HCT116 (cell line): ENCODE results near the gene DOCK9. TPM values are rescaled to one million over a fixed set of nuclear protein-coding genes. Genes with fewer than 3 reads are reported as not detected.

ENCODE experiments used
- ATAC-seq: fragments of 200-7000 bp; cut with Tn5 transposase; 2 replicates; pipeline ENCODE4 v1.9.1; 2020; ENCODE audit warnings: mild to moderate bottlenecking, moderate library complexity
- BruUV-seq: library from RNA; stranded (reverse); fragments of 400-500 nt; replicated peaks from 2 replicates; lab custom pipeline; 2021; lab: Mats Ljungman, UMichigan
- CTCF ChIA-PET: fragments of 300-600 bp; sonication (Branson Sonifier 250); formaldehyde crosslinking; loops from one replicate; lab custom pipeline; 2021; ENCODE audit warnings: antibody characterized with exemption; lab: Charles Lee
- POLR2A ChIA-PET: fragments of 300-600, 350-600 bp; sonication (Branson Sonifier 250); formaldehyde crosslinking; loops from one replicate; lab custom pipeline; 2021; ENCODE audit warnings: antibody characterized with exemption; lab: Charles Lee
- RAD21 ChIA-PET, 2 experiments: fragments of 300-600 bp; sonication (Branson Sonifier 250); formaldehyde crosslinking; loops; one replicate each; lab custom pipeline; 2023; ENCODE audit warnings: low total read pairs in 2 of 2; ENCODE audit not compliant: uncharacterized antibody in 2 of 2, unreplicated experiment in 2 of 2, low non-redundant PET in 1 of 2; lab: Charles Lee
- DNase-seq: peaks from one replicate; pipeline ENCODE4 v3.0.0-alpha.2; 2010; ENCODE audit warnings: low read depth, low spot score
- H2AFZ ChIP-seq: fragments of 200-600 bp; shearing (Covaris generic), sonication (generic); 2 replicates; pipeline ENCODE4 v1.6.1; 2017; ENCODE audit warnings: low read depth, mixed run types, mixed read lengths, antibody characterized with exemption, low read length; ENCODE audit not compliant: poor library complexity, severe bottlenecking
- H3K27ac ChIP-seq: 2 replicates; pipeline ENCODE4 v1.5.1; 2012; ENCODE audit warnings: low read depth, low read length
- H3K27me3 ChIP-seq: fragments of 200-600 bp; sonication (generic); 2 replicates; pipeline ENCODE4 v1.6.1; 2016; ENCODE audit warnings: mixed run types, low read length, mixed read lengths; ENCODE audit not compliant: insufficient read depth
- H3K36me3 ChIP-seq, 2 experiments: fragments of 200-500 bp in 1 of 2; fragments of 200-600 bp in 1 of 2; sonication (Bioruptor generic) in 1 of 2; sonication (generic) in 1 of 2; 2 replicates each; pipeline versions ENCODE4 v1.5.1 to v1.6.1; 2014 to 2016; ENCODE audit warnings: low read length in 2 of 2, inconsistent platforms in 1 of 2, mixed read lengths in 1 of 2, mixed run types in 1 of 2; ENCODE audit not compliant: insufficient read depth in 2 of 2, control insufficient read depth in 1 of 2
- H3K4me1 ChIP-seq, 2 experiments: fragments of 200-600 bp in 1 of 2; sonication (generic) in 1 of 2; 2 replicates each; pipeline versions ENCODE4 v1.5.1 to v1.6.1; 2012 to 2017; ENCODE audit warnings: low read length in 2 of 2, inconsistent platforms in 1 of 2, mild to moderate bottlenecking in 1 of 2, mixed read lengths in 1 of 2, mixed run types in 1 of 2, moderate library complexity in 1 of 2; ENCODE audit not compliant: insufficient read depth in 2 of 2, control insufficient read depth in 1 of 2
- H3K4me2 ChIP-seq: fragments of 200-600 bp; sonication (generic); 2 replicates; pipeline ENCODE4 v1.6.1; 2017; ENCODE audit warnings: mixed run types, low read length, mixed read lengths
- H3K4me3 ChIP-seq, 2 experiments: fragments of 200-600 bp in 1 of 2; sonication (generic) in 1 of 2; replicated peaks in 1 of 2; 2 replicates each; pipeline ENCODE4 v1.5.1; 2011 to 2016; ENCODE audit warnings: low read length in 2 of 2, control low read depth in 1 of 2, low read depth in 1 of 2, mild to moderate bottlenecking in 1 of 2, mixed read lengths in 1 of 2, mixed run types in 1 of 2
- H3K79me2 ChIP-seq: fragments of 200-600 bp; sonication (generic); 2 replicates; pipeline ENCODE4 v1.6.1; 2017; ENCODE audit warnings: mild to moderate bottlenecking, mixed run types, low read length, moderate library complexity, mixed read lengths; ENCODE audit not compliant: insufficient read depth
- H3K9ac ChIP-seq: fragments of 200-600 bp; sonication (generic); 2 replicates; pipeline ENCODE4 v1.6.1; 2016; ENCODE audit warnings: low read length, mixed read lengths
- H3K9me2 ChIP-seq: fragments of 200-600 bp; sonication (generic), shearing (Covaris generic); 2 replicates; pipeline ENCODE4 v1.6.1; 2017; ENCODE audit warnings: mixed run types, mild to moderate bottlenecking, moderate library complexity; ENCODE audit not compliant: insufficient read depth
- H3K9me3 ChIP-seq, 2 experiments: fragments of 200-500 bp in 1 of 2; fragments of 200-600 bp in 1 of 2; sonication (Bioruptor generic) in 1 of 2; sonication (generic) in 1 of 2; 2 replicates each; pipeline ENCODE4 v1.6.1; 2014 to 2017; ENCODE audit warnings: low read length in 2 of 2, mixed read lengths in 2 of 2, inconsistent platforms in 1 of 2, low read depth in 1 of 2, mild to moderate bottlenecking in 1 of 2, mixed run types in 1 of 2, moderate library complexity in 1 of 2; ENCODE audit not compliant: control insufficient read depth in 1 of 2, insufficient read depth in 1 of 2
- H4K20me1 ChIP-seq: fragments of 200-600 bp; sonication (generic), shearing (Covaris generic); 2 replicates; pipeline ENCODE4 v1.6.1; 2017; ENCODE audit warnings: mixed run types, mild to moderate bottlenecking, moderate library complexity; ENCODE audit not compliant: insufficient read depth
- ATF3 ChIP-seq: IDR thresholded peaks from 2 replicates; pipeline ENCODE4 v1.6.1; 2012
- CBX3 ChIP-seq: IDR thresholded peaks from 2 replicates; pipeline ENCODE4 v1.6.1; 2012; ENCODE audit warnings: low read depth
- CTCF ChIP-seq, 3 experiments: fragments of 200-600 bp in 1 of 3; sonication (generic) in 1 of 3; IDR thresholded peaks in 2 of 3; conservative IDR thresholded peaks in 1 of 3; 2 replicates each; pipeline ENCODE4 v1.5.1; 2012 to 2017; ENCODE audit warnings: low read depth in 2 of 3, low read length in 2 of 3, antibody characterized with exemption in 1 of 3, borderline replicate concordance in 1 of 3, control low read depth in 1 of 3, mild to moderate bottlenecking in 1 of 3, mixed read lengths in 1 of 3, mixed run types in 1 of 3, moderate library complexity in 1 of 3; ENCODE audit not compliant: insufficient read depth in 1 of 3
- EGR1 ChIP-seq: IDR thresholded peaks from 2 replicates; pipeline ENCODE4 v1.6.1; 2012; ENCODE audit warnings: low read depth
- ELF1 ChIP-seq: IDR thresholded peaks from 2 replicates; pipeline ENCODE4 v1.6.1; 2012; ENCODE audit warnings: low read depth, borderline replicate concordance
- EZH2 ChIP-seq: fragments of 200-600 bp; sonication (generic); IDR thresholded peaks from 2 replicates; pipeline ENCODE4 v1.6.1; 2017; ENCODE audit warnings: antibody characterized with exemption, mixed run types
- EZH2phosphoT487 ChIP-seq: fragments of 200-600 bp; IDR thresholded peaks from 2 replicates; pipeline ENCODE4 v1.6.1; 2018; ENCODE audit warnings: antibody characterized with exemption, borderline replicate concordance
- FOSL1 ChIP-seq: IDR thresholded peaks from 2 replicates; pipeline ENCODE4 v1.6.1; 2012; ENCODE audit warnings: low read depth
- JUND ChIP-seq: IDR thresholded peaks from 2 replicates; pipeline ENCODE4 v1.6.1; 2012
- POLR2A ChIP-seq: IDR thresholded peaks from 2 replicates; pipeline ENCODE4 v1.7.0; 2011; ENCODE audit warnings: borderline replicate concordance; ENCODE audit not compliant: insufficient read depth, insufficient read length; ENCODE audit errors: extremely low read depth
- RAD21 ChIP-seq: IDR thresholded peaks from 2 replicates; pipeline ENCODE4 v1.6.1; 2012; ENCODE audit warnings: low read depth, mild to moderate bottlenecking
- REST ChIP-seq: IDR thresholded peaks from 2 replicates; pipeline ENCODE4 v1.6.1; 2012; ENCODE audit warnings: low read depth
- SP1 ChIP-seq: IDR thresholded peaks from 2 replicates; pipeline ENCODE4 v1.6.1; 2012; ENCODE audit warnings: low read depth
- SRF ChIP-seq: IDR thresholded peaks from 2 replicates; pipeline ENCODE4 v1.6.1; 2012; ENCODE audit warnings: low read depth
- TCF7L2 ChIP-seq: IDR thresholded peaks from 2 replicates; pipeline ENCODE4 v1.7.0; 2011; ENCODE audit warnings: borderline replicate concordance, inconsistent platforms; ENCODE audit not compliant: insufficient read depth, insufficient read length; ENCODE audit errors: extremely low read depth
- YY1 ChIP-seq: IDR thresholded peaks from 2 replicates; pipeline ENCODE4 v1.6.1; 2011; ENCODE audit warnings: low read length, low read depth, moderate library complexity, mild to moderate bottlenecking; ENCODE audit not compliant: insufficient replicate concordance; ENCODE audit errors: extremely low read depth
- ZFX ChIP-seq: fragments of 450-650 bp; IDR thresholded peaks from 2 replicates; pipeline ENCODE4 v1.6.1; 2017
- intact Hi-C: fragments of 100-400 bp; cut with micrococcal nuclease; formaldehyde crosslinking; loops from 2 replicates; pipeline ENCODE4 v1.10.0; 2022
- total RNA-seq: library from RNA; stranded (reverse); gene quantifications from one replicate; pipeline ENCODE4 v1.2.1, GENCODE V29; 2021; ENCODE audit not compliant: unreplicated experiment

Gene DOCK9
- total RNA-seq, 1 experiment from 2014 or later = 58.8 TPM

GRCh38 chr13:99002172-99002710 lies 24.4 kb upstream of the DOCK9 start:
- ATAC-seq = no peak
- ChIA-PET POLR2A (no interaction called here), RAD21 (interaction anchor here in 1 of 2 experiments (0.6 kb wide), 1 partner anchor 15 kb away, joined by 3 read pairs; no protein-coding TSS in a partner anchor), CTCF (no interaction called here)
- no peak for DNase-seq
- Histone ChIP-seq H3K9ac (no peak overlapping the region), H2AFZ (no peak overlapping the region), H3K79me2 (peaks cover 5% of the 10 kb centered on the region), H3K4me1 (peaks cover 0 to 17% of the 10 kb centered on the region in 2 experiments; a peak in 2 of 4 replicates), H3K9me3 (no peaks in the 10 kb centered on the region), H3K36me3 (no peaks in the 10 kb centered on the region), H3K9me2 (no peaks in the 10 kb centered on the region), H3K27ac (no peak overlapping the region), H3K4me3 (no peak overlapping the region), H4K20me1 (no peaks in the 10 kb centered on the region), H3K27me3 (no peaks in the 10 kb centered on the region), H3K4me2 (no peak overlapping the region)
- BruUV-seq = no TSS peak
- intact Hi-C loops = no loop called here
- TF ChIP-seq EGR1 (no peak), EZH2phosphoT487 (no peak), ZFX (no peak), TCF7L2 (no peak), REST (no peak), CBX3 (no peak), SP1 (no peak), CTCF (IDR thresholded peaks at IDR 0.05 in 2 of 3, conservative IDR thresholded peaks at IDR 0.05 in 1 of 3; ENCODE audit: borderline replicate concordance in 1 of 3, insufficient read depth in 1 of 3, low read depth in 2 of 3, low read length in 2 of 3) (no peak), ATF3 (no peak), JUND (no peak), EZH2 (no peak), YY1 (no peak), ELF1 (no peak), SRF (no peak), RAD21 (no peak), FOSL1 (no peak), POLR2A (no peak)
